ENCODE data around the gene NCAPG2. TPM values are rescaled to one million over a fixed set of nuclear protein-coding genes. Genes with fewer than 3 reads are reported as not detected.

The NCAPG2 gene
- total and polyA plus RNA-seq, 2 of the 13 experiments (the other 11 are each of a cell fraction or from before 2014, with no cell fraction given): 15.1 to 30.7 TPM

- intact Hi-C loops (cut with micrococcal nuclease; ENCODE audit: unreplicated experiment): no loop called here
- WGBS (ENCODE audit: low lambda C conversion rate): 97% methylated on average over 9 of the region's 9 CpGs
- Histone ChIP-seq H3K4me1 (ENCODE audit: insufficient read depth, low read length) (no peaks in the 10 kb centered on the region), H3K9me3 (ENCODE audit: low read length) (no peaks in the 10 kb centered on the region), H3K36me3 (replicated peaks in 1 of 2; ENCODE audit: control insufficient read depth in 1 of 2, insufficient read depth in 2 of 2, low read length in 2 of 2) (peaks cover 8 to 42% of the 10 kb centered on the region in 2 experiments; a peak in 4 of 5 replicates), H2AFZ (ENCODE audit: low read length) (no peak overlapping the region), H3K27me3 (ENCODE audit: control insufficient read depth in 1 of 2, insufficient read depth in 2 of 2, low read length in 2 of 2) (no peaks in the 10 kb centered on the region), H3K4me2 (ENCODE audit: low read depth, low read length) (no peak overlapping the region), H3K79me2 (ENCODE audit: insufficient read depth, low read length) (no peaks in the 10 kb centered on the region), H4K20me1 (ENCODE audit: insufficient read depth, low read length) (no peaks in the 10 kb centered on the region), H3K27ac (ENCODE audit: extremely low read length, insufficient read depth, low read length) (no peak overlapping the region), H3K4me3 (replicated peaks in 1 of 3; ENCODE audit: insufficient read depth in 1 of 3, low read depth in 2 of 3, low read length in 3 of 3) (no peak overlapping the region), H3K9ac (ENCODE audit: insufficient read depth, low read depth, low read length) (no peak overlapping the region)
- POLR2A ChIA-PET: no interaction called here
- in situ Hi-C loops (cut with HindIII; ENCODE audit: extremely low pct_ligation_motif_present, low pct_unique_long_range_greater_than_20kb): no loop called here
- no peak for FAIRE-seq
- DNase-seq (ENCODE audit: low spot score): no peak
- no TSS peak for BruUV-seq (replicated peaks)
- no peak for ATAC-seq
- CTCF ChIA-PET (ENCODE audit: low intra/inter-chr PET ratio, low total read pairs): no interaction called here
- TF ChIP-seq TBP (CRISPR knock-in tag; IDR thresholded peaks at IDR 0.05) (no peak), ZFP62 (CRISPR knock-in tag; IDR thresholded peaks at IDR 0.05) (no peak), SMARCE1 (IDR thresholded peaks at IDR 0.05; ENCODE audit: borderline replicate concordance) (no peak), ZNF446 (CRISPR knock-in tag; IDR thresholded peaks at IDR 0.05) (no peak), EP300 (IDR thresholded peaks at IDR 0.05; ENCODE audit: low read depth in 2 of 2, low read length in 2 of 2) (no peak), EP300 (CRISPR knock-in tag; IDR thresholded peaks at IDR 0.05; ENCODE audit: borderline replicate concordance) (no peak), AKNA (CRISPR knock-in tag; IDR thresholded peaks at IDR 0.05; ENCODE audit: borderline replicate concordance) (no peak), RNF2 (conservative IDR thresholded peaks at IDR 0.05; ENCODE audit: low read depth) (no peak), ZNF18 (CRISPR knock-in tag; IDR thresholded peaks at IDR 0.05; ENCODE audit: insufficient replicate concordance) (no peak), MYPOP (CRISPR knock-in tag; IDR thresholded peaks at IDR 0.05) (no peak), MLX (CRISPR knock-in tag; IDR thresholded peaks at IDR 0.05) (no peak), REL (CRISPR knock-in tag; conservative IDR thresholded peaks at IDR 0.05) (no peak), ZBTB42 (CRISPR knock-in tag; IDR thresholded peaks at IDR 0.05) (no peak), EZH2 (conservative IDR thresholded peaks at IDR 0.05; ENCODE audit: low read depth, low read length) (no peak), CENPBD1 (CRISPR knock-in tag; IDR thresholded peaks at IDR 0.05; ENCODE audit: borderline replicate concordance, low read depth) (no peak), ZNF839 (CRISPR knock-in tag; IDR thresholded peaks at IDR 0.05; ENCODE audit: borderline replicate concordance) (no peak), ZNF746 (CRISPR knock-in tag; IDR thresholded peaks at IDR 0.05) (no peak), ZFP1 (CRISPR knock-in tag; IDR thresholded peaks at IDR 0.05) (no peak), SP5 (CRISPR knock-in tag; IDR thresholded peaks at IDR 0.05; ENCODE audit: borderline replicate concordance, low read depth) (no peak)
These were observed 44.8 kb upstream of the NCAPG2 start for GRCh38 chr7:158749396-158749795.

Data from HepG2 (cell line).